Sigmoid colon (tissue), 4 donors: ENCODE data around the gene CLEC18C.
"Not testable (repeated sequence)": the region's sequence is repeated elsewhere in the genome, so short reads cannot be mapped to it uniquely, and the experiment has no call there.

ENCODE experiments used
- CTCF ChIP-seq, 4 experiments: fragments of 450-650 bp in 3 of 4; fragments of 200-600 bp in 1 of 4; IDR thresholded peaks; one replicate each; pipeline ENCODE4 v1.5.1; 2016 to 2019; ENCODE audit warnings: antibody characterized with exemption in 4 of 4, mild to moderate bottlenecking in 3 of 4, moderate library complexity in 2 of 4
- POLR2AphosphoS5 ChIP-seq, 4 donors: sonication (generic); formaldehyde crosslinking; IDR thresholded peaks; one replicate each; pipeline ENCODE4 v1.6.1; 2017; ENCODE audit warnings: antibody characterized with exemption in 4 of 4

- TF ChIP-seq POLR2AphosphoS5, CTCF (IDR thresholded peaks at IDR 0.05): not testable (repeated sequence)
Measured at GRCh38 chr16:70190574-70190973, 17.0 kb downstream of the CLEC18C start.
